ENCODE data around the gene STK32B.
"Not testable (repeated sequence)": the region's sequence is repeated elsewhere in the genome, so short reads cannot be mapped to it uniquely, and the experiment has no call there.

The STK32B gene

GRCh38 chr4:5443976-5444802 lies 392.9 kb downstream of the STK32B start:
- in situ Hi-C loops (cut with MboI; ENCODE audit: low pct_unique_long_range_greater_than_20kb, low sequenced_read_pairs); DNase-seq: not testable (repeated sequence)

GRCh38 chr4:5444918-5445517 lies 393.7 kb downstream of the STK32B start:
- in situ Hi-C loops (cut with MboI; ENCODE audit: low pct_unique_long_range_greater_than_20kb, low sequenced_read_pairs) = no loop called here
- DNase-seq = no peak

GRCh38 chr4:5446595-5447226 lies 395.4 kb downstream of the STK32B start:
- in situ Hi-C loops (cut with MboI; ENCODE audit: low pct_unique_long_range_greater_than_20kb, low sequenced_read_pairs) = no loop called here
- no peak for DNase-seq

- no peak for DNase-seq
- in situ Hi-C loops (cut with MboI; ENCODE audit: low pct_unique_long_range_greater_than_20kb, low sequenced_read_pairs) = no loop called here
Observed at GRCh38 chr4:5447755-5448154, 396.5 kb downstream of the STK32B start.

- DNase-seq = no peak
- in situ Hi-C loops (cut with MboI; ENCODE audit: low pct_unique_long_range_greater_than_20kb, low sequenced_read_pairs) = no loop called here
Observed at GRCh38 chr4:5448221-5448620, 396.9 kb downstream of the STK32B start.

GRCh38 chr4:5451243-5451642 lies 400.0 kb downstream of the STK32B start:
- in situ Hi-C loops (cut with MboI; ENCODE audit: low pct_unique_long_range_greater_than_20kb, low sequenced_read_pairs) = no loop called here

GRCh38 chr4:5452156-5452555 lies 400.9 kb downstream of the STK32B start:
- DNase-seq = no peak
- in situ Hi-C loops (cut with MboI; ENCODE audit: low pct_unique_long_range_greater_than_20kb, low sequenced_read_pairs) = no loop called here

More at GRCh38 chr4:5451243-5451642, 400.0 kb downstream of the STK32B start:
- DNase-seq = no peak

GRCh38 chr4:5455003-5455585 lies 403.8 kb downstream of the STK32B start:
- DNase-seq = no peak
- in situ Hi-C loops (cut with MboI; ENCODE audit: low pct_unique_long_range_greater_than_20kb, low sequenced_read_pairs) = no loop called here

GRCh38 chr4:5456296-5456845 lies 405.1 kb downstream of the STK32B start:
- DNase-seq = no peak
- in situ Hi-C loops (cut with MboI; ENCODE audit: low pct_unique_long_range_greater_than_20kb, low sequenced_read_pairs) = no loop called here

- DNase-seq = no peak
Observed at GRCh38 chr4:5458676-5459075, 407.4 kb downstream of the STK32B start.

GRCh38 chr4:5459236-5459635 lies 408.0 kb downstream of the STK32B start:
- in situ Hi-C loops (cut with MboI; ENCODE audit: low pct_unique_long_range_greater_than_20kb, low sequenced_read_pairs) = no loop called here
- no peak for DNase-seq

More at GRCh38 chr4:5458676-5459075, 407.4 kb downstream of the STK32B start:
- in situ Hi-C loops (cut with MboI; ENCODE audit: low pct_unique_long_range_greater_than_20kb, low sequenced_read_pairs) = no loop called here

- in situ Hi-C loops (cut with MboI; ENCODE audit: low pct_unique_long_range_greater_than_20kb, low sequenced_read_pairs) = no loop called here
- peak; percentile 5 for DNase-seq
Observed at GRCh38 chr4:5460106-5460801, 409.0 kb downstream of the STK32B start.

GRCh38 chr4:5461477-5461876 lies 410.2 kb downstream of the STK32B start:
- in situ Hi-C loops (cut with MboI; ENCODE audit: low pct_unique_long_range_greater_than_20kb, low sequenced_read_pairs) = no loop called here

GRCh38 chr4:5462254-5462835 lies 411.1 kb downstream of the STK32B start:
- in situ Hi-C loops (cut with MboI; ENCODE audit: low pct_unique_long_range_greater_than_20kb, low sequenced_read_pairs) = no loop called here
- DNase-seq = no peak

More at GRCh38 chr4:5461477-5461876, 410.2 kb downstream of the STK32B start:
- DNase-seq = no peak

- in situ Hi-C loops (cut with MboI; ENCODE audit: low pct_unique_long_range_greater_than_20kb, low sequenced_read_pairs) = no loop called here
- no peak for DNase-seq
Observed at GRCh38 chr4:5462896-5463295, 411.6 kb downstream of the STK32B start.

GRCh38 chr4:5463361-5463760 lies 412.1 kb downstream of the STK32B start:
- in situ Hi-C loops (cut with MboI; ENCODE audit: low pct_unique_long_range_greater_than_20kb, low sequenced_read_pairs) = no loop called here
- no peak for DNase-seq

- no peak for DNase-seq
- in situ Hi-C loops (cut with MboI; ENCODE audit: low pct_unique_long_range_greater_than_20kb, low sequenced_read_pairs) = no loop called here
Observed at GRCh38 chr4:5463936-5464650, 412.8 kb downstream of the STK32B start.

GRCh38 chr4:5465529-5465928 lies 414.2 kb downstream of the STK32B start:
- no peak for DNase-seq
- in situ Hi-C loops (cut with MboI; ENCODE audit: low pct_unique_long_range_greater_than_20kb, low sequenced_read_pairs) = no loop called here

Measured in KBM-7 (cell line).